GM10266 (cell line): ENCODE measurements around the gene DNTT.

Experiments used
- DNase-seq: peaks from one replicate; pipeline ENCODE4 v3.0.0; 2012; ENCODE audit errors: extremely low spot score
- TF ChIP-seq, protein P1 (sequence below): IDR thresholded peaks from 2 replicates; pipeline ENCODE4 v1.5.1; 2012; ENCODE audit warnings: mild to moderate bottlenecking, low read depth; ENCODE audit not compliant: control insufficient read depth, insufficient read depth; ENCODE audit errors: missing control alignments

DNTT gene

DNA sequence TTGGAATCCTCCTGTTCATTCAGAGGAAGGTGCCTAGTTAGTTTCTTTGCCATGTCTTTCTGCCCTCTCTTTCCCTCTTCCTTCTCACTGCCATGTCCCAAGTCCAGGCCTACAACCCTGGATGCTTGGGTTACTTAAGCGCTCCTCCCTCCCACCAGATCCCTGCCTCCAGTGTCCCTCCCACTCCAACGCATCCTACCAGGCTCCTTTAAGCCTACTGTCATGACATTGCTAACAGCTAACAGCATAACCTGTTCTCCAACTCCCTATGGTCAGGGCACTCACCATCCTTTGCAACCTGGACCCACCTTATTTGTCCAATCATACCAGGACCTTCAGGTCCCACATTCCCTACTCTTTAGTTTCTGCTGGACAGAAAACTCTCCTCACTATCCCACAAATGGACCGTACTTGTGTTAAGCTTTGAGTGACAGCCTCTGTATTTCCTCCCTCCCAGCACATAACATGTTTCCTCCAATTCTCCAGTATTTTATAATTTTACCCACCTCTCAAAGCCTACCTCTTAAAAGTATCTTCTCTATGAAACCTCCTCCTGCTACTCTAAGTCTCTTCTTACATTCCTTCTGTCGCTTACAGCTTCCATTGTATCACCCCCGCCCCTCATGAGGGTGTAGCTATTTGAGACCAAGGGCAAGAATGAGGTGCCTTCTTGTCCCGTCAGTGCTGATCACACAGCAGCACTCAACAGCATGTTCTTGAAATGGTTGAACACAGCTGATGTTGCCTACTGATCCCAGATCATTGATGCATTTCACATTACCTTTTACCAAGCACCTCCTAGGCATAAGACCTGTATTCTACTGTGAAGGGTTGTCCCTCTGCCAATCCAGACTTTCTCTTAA is 34.6 kb upstream of the DNTT start:
- DNase-seq: no peak
- TF ChIP-seq, protein P1, sequence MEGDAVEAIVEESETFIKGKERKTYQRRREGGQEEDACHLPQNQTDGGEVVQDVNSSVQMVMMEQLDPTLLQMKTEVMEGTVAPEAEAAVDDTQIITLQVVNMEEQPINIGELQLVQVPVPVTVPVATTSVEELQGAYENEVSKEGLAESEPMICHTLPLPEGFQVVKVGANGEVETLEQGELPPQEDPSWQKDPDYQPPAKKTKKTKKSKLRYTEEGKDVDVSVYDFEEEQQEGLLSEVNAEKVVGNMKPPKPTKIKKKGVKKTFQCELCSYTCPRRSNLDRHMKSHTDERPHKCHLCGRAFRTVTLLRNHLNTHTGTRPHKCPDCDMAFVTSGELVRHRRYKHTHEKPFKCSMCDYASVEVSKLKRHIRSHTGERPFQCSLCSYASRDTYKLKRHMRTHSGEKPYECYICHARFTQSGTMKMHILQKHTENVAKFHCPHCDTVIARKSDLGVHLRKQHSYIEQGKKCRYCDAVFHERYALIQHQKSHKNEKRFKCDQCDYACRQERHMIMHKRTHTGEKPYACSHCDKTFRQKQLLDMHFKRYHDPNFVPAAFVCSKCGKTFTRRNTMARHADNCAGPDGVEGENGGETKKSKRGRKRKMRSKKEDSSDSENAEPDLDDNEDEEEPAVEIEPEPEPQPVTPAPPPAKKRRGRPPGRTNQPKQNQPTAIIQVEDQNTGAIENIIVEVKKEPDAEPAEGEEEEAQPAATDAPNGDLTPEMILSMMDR: no peak

DNA sequence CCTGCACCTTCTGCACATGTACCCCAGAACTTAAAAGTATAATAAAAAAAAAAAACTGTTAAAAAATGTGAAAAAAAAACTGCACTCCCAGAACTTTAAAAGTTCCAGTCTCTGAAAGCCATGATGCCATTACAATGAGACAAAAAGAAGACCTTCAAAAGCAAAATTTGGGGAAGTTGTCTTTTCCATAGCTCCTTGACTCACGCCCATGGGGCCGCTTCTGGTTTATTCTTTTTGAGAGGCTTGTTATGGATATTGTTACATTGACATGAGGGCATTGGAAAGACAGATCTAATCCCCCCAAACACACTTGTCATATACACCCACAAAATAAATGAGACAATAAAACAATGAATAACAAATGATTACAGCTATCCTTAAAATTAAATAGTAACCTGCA is 33.7 kb upstream of the DNTT start:
- DNase-seq: no peak
- TF ChIP-seq, protein P1: no peak

GRCh38 chr10:96271016-96271815 is 33.0 kb upstream of the DNTT start, which contains the start of gene BLNK:
Gene BLNK (minus strand): TSS chr10:96271569. CDS start chr10:96271398, 171 bp downstream.
- DNase-seq: peak; percentile 63
- TF ChIP-seq, protein P1: no peak

DNA sequence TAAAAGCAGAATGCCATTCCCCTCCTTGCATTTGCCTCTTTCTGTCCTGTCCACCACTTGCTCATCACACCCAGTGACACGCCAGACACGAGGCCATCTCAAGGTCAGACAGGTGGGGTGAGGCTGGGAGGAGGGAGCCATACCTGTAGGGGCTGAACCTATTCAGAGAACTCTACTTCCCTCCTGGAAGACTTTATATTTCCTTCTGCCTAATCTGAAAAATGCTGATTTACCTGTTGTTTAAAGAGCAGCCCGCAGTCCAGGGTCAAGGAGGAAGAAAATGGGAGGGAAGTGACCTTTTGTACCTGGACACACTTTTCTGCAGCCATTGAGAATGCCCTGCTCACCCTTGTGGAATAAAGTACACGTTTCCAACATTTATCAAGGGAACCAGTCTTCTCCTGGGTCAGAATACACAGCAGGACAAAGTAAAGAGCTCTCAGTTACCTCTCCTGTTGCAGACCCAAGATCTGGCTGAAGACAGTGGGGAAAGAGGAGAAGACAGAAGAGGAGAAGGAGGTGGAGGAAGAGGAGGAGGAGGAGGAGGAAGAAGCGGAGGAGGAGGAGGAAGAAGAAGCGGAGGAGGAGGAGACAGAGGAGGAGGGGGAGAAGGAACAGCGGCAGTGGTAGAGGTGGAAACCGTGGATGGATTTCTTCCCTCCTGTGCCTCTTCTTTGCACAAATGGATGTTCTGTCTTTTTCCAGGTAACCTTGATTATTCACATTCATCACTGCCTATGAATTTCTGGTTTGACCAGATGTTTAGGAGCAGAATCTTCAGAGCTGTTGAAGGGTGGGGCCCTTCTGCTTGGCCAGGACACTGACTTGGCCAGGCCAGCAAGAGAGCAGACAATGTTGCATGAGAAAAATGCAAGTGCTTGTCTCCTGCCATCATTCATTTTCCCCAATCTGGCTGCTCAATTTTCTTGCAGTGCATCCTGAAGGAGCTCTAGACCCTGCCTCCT is 31.6 kb upstream of the DNTT start:
- TF ChIP-seq, protein P1: no peak
- no peak for DNase-seq

DNA sequence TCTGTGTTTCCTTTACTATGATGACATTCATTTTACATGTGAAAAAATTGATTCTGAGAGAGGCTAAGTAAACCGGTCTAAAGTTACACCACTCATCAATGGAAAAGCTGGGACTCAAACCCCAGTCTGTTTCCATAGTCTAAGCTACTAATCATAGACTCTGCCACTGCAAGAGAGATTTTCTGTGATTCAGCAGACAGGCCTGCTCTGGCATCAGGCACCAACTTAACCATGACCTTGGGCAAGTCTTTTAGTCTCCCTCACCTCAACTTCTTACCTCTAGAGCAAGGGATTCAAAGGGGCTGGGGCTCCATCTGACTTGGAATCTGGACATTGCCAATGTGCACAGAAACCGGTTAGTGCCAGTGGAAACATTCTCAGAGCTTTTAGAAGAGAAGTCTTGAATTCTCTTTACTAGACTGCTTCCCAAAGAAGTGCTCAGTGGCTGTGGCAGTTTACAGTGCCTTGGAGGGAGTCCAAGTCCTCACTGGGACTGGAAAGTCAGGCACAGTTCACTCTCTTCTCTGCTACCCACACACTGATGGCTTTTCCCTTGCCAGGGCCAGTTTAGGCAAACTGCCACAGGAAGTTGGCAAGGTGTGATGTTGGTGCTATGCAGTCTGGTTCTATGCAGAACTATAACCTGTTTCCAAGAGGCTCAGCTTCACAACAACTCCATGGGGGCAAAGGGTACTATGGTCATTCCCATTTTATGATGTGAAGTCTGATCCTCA is 28.4 kb upstream of the DNTT start:
- DNase-seq: no peak

GRCh38 chr10:96276426-96276825 is 27.8 kb upstream of the DNTT start:
- no peak for DNase-seq
- TF ChIP-seq, protein P1: no peak

More for the DNA sequence above, 28.4 kb upstream of the DNTT start:
- TF ChIP-seq, protein P1: no peak
